Fibroblast of upper back skin (primary cell): ENCODE results near the gene GRIK4.
"Not testable (repeated sequence)": the region's sequence is repeated elsewhere in the genome, so short reads cannot be mapped to it uniquely, and the experiment has no call there.

Source experiments
- DNase-seq: peaks from one replicate; pipeline ENCODE4 v3.0.0-alpha.2; 2013

GRIK4 gene

GRCh38 chr11:120973501-120973900 lies 462.0 kb downstream of the GRIK4 start:
- no peak for DNase-seq

DNA sequence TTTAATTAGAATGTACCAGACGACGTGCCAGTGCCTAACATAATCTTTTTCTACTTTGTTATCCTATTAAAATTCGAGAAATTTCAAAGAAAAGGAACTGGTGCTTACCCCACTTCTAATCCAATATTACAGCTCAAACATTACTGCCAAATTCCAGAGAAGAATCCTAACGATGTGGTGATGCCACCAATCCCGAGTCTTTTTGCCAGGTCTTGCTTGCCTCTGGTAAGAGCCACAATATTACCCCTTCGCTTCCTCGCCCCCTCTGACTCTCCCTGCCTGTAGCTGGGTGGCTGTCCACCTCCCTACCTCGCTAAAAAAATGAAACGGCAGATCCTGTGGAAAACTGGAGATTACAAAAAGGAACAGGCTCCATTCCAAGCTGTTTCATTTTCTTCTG lies 462.9 kb downstream of the GRIK4 start:
- no peak for DNase-seq

GRCh38 chr11:120974965-120975364 lies 463.4 kb downstream of the GRIK4 start:
- DNase-seq, result no peak

GRCh38 chr11:120977266-120978137 lies 466.0 kb downstream of the GRIK4 start:
- peak; percentile 39 for DNase-seq

- no peak for DNase-seq
Measured at GRCh38 chr11:120978701-120979100, 467.2 kb downstream of the GRIK4 start.

DNA sequence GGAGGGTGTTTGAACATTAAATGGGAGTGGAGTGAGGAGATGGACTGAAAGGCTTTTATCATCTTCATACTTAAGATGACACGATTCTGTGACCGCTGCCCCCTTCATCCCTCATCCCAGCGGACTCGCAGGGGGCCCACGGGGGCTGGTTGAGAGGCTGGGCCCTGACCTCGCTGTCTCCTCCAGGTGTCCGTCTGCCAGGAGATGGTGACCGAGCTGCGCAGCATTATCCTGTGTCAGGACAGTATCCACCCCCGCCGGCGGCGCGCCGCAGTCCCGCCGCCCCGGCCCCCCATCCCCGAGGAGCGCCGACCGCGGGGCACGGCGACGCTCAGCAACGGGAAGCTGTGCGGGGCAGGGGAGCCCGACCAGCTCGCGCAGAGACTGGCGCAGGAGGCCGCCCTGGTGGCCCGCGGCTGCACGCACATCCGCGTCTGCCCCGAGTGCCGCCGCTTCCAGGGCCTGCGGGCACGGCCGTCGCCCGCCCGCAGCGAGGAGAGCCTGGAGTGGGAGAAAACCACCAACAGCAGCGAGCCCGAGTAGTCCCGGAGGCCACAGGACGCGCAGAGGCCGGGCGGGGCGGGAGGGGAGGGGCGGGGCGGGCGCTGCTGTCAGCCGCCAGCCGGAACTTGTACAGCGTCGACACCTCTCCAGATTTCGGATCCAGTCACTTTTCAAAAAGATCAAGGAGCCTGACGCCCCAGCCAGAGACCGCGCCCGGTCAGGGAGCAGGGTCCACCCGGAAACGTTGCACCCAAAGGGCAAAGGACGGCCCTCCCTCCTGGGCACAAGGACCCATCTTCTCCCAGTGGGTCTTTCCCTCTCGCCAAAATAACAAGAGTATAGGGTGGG lies 474.4 kb downstream of the GRIK4 start:
- DNase-seq, result peak; percentile 32

GRCh38 chr11:120988603-120989002 lies 477.1 kb downstream of the GRIK4 start:
- DNase-seq, result no peak

DNA sequence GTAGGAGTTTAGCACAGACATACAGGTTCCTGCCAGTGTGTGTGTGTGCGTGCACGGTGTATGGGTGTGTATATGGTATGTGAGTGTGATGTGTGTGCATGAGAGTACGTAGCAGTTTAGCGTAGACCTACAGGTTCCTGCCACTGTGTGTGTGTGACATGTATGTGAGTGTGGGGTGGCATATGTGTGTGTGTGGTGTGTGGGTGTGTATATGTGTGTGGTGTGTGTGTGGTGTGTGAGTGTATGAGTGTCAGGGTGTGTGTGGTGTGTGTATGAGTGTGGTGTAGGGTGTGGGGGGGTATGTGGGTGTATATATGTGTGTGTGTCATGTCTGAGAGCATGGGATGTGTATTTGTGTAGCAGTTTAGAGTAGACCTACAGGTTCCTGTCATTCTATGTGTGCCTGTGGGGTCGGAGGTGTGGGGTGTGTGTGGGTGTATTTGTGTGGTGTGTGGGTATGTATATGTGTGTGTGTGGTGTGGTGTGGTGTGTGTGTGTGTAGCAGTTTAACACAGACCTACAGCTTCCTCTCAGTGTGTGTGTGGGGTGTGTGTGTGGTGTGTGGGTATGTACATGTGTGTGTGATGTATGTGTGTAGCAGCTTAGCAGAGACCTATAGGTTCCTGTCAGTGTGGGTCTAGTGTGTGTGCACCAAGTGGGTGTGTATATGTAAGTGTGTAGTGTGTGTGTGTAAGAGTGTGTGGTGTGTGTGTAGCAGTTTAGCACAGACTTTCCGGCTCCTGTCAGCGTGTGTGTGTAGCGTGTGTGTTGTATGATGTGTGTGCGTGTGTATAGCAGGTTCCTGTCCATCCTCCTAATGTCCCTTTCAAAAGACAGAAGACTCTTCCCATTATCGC lies 480.5 kb downstream of the GRIK4 start:
- no peak for DNase-seq

- DNase-seq, result no peak
Measured at GRCh38 chr11:120994091-120994859, 482.7 kb downstream of the GRIK4 start.

GRCh38 chr11:120995184-120995583 lies 483.6 kb downstream of the GRIK4 start:
- no peak for DNase-seq

DNA sequence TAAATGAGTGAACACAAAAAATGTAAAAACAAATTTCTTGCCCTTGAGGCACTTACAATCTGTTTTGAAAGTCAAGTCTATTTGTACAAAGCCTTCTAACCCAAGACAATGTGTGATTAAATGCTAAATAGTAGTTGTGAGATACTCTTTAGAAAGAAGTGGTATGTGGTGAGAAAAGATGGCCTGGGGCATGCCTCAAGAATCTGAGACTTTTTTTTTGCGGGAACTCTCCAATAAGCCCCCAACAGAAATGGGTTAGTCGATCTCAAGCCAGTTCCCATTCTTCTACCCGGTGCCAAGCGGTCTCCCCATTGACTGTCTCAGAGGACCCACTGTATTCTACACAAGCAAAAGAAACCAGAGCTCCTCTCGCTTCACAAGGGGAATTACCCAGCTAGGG lies 485.4 kb downstream of the GRIK4 start:
- DNase-seq, result no peak

GRCh38 chr11:120998581-120998980 lies 487.0 kb downstream of the GRIK4 start:
- no peak for DNase-seq

- no peak for DNase-seq
Measured at GRCh38 chr11:121004206-121004840, 492.8 kb downstream of the GRIK4 start.

DNA sequence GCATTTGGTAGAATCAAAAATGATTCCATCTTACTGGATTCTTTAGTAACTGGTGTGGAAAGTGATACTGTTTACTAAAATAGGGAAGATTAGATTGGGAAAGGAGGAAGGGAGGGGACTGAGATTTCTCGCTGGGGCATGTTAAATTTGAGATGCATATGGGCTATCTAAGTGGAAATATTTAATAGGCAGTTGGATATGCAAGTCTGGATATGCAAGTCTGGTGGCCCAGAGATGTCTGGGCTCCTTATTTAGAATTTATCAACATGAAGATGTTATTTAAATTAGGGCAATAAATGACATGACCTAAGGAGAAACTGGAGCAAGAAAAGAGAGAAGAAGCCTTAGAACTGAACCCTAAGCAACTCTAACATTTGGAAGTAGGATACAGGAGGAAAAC lies 495.4 kb downstream of the GRIK4 start:
- no peak for DNase-seq

GRCh38 chr11:121008551-121008950 lies 497.0 kb downstream of the GRIK4 start:
- no peak for DNase-seq

- no peak for DNase-seq
Measured at GRCh38 chr11:121012091-121012490, 500.5 kb downstream of the GRIK4 start.

DNA sequence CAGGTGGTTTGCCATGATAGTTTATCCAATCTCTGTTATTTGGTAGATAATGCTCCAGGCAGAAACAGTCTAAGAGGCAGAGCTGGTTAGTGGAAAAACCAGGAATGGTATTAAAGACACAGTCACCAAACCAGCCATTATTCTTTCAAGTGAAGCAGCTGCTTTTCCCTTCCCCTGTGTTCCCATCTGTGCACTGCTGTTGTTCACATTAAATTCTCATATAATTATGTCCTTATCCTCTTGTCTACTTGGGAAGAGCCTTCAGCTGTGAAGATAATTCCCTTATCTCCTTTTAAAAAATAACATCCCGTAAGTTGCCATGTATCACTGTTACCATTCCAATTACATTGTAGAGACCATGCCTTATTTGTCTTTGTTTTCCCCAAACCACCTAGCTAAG lies 507.2 kb downstream of the GRIK4 start:
- no peak for DNase-seq

GRCh38 chr11:121021718-121022117 lies 510.2 kb downstream of the GRIK4 start:
- not testable (repeated sequence) for DNase-seq

GRCh38 chr11:121023848-121024751 lies 512.6 kb downstream of the GRIK4 start, which contains the start of gene TBCEL:
TBCEL (plus strand) TSS chr11:121024102; CDS start chr11:121045691, 21,589 bp downstream.
- peak; percentile 86 for DNase-seq

GRCh38 chr11:121024989-121025388 lies 513.4 kb downstream of the GRIK4 start:
- no peak for DNase-seq
